PC-3 (cell line): Measurements from ENCODE around the gene UQCRC2. TPM values are rescaled to one million over a fixed set of nuclear protein-coding genes. Genes with fewer than 3 reads are reported as not detected.

ENCODE experiments used
- ATAC-seq: fragments of 200-7000 bp; cut with Tn5 transposase; 2 replicates; pipeline ENCODE4 v1.9.1; 2020; ENCODE audit warnings: mild to moderate bottlenecking, moderate library complexity
- BruUV-seq: library from RNA; stranded (reverse); fragments of 400-500 nt; replicated peaks from 2 replicates; lab custom pipeline; 2021; lab: Mats Ljungman, UMichigan
- CTCF ChIA-PET: fragments of 300-600 bp; sonication (Branson Sonifier 250); formaldehyde crosslinking; loops from one replicate; lab custom pipeline; 2022; ENCODE audit warnings: antibody characterized with exemption; lab: Charles Lee
- POLR2A ChIA-PET: fragments of 300-600 bp; sonication (Branson Sonifier 250); formaldehyde crosslinking; loops from one replicate; lab custom pipeline; 2022; ENCODE audit warnings: antibody characterized with exemption; ENCODE audit not compliant: unreplicated experiment; lab: Charles Lee
- DNase-seq: peaks from one replicate; pipeline ENCODE4 v3.0.0-alpha.2; 2015
- H2AFZ ChIP-seq: fragments of 300-600 bp; sonication (generic); 2 replicates; pipeline ENCODE4 v1.6.0; 2016; ENCODE audit warnings: antibody characterized with exemption, low read length
- H3F3A ChIP-seq: fragments of 300-600 bp; sonication (generic); one replicate; pipeline ENCODE4 v1.6.0; 2017; ENCODE audit warnings: antibody characterized with exemption, low read length, control low read depth, mild to moderate bottlenecking; ENCODE audit not compliant: unreplicated experiment
- H3K27ac ChIP-seq: fragments of 300-600 bp; sonication (generic); 2 replicates; pipeline ENCODE4 v1.5.1; 2016; ENCODE audit warnings: mild to moderate bottlenecking, low read length
- H3K27me3 ChIP-seq: fragments of 300-600 bp; sonication (generic); 2 replicates; pipeline ENCODE4 v1.6.1; 2016; ENCODE audit warnings: low read length, mixed read lengths
- H3K36me3 ChIP-seq: fragments of 300-600 bp; sonication (generic); 2 replicates; pipeline ENCODE4 v1.6.1; 2016; ENCODE audit warnings: low read depth, mixed run types, low read length, mixed read lengths
- H3K4me1 ChIP-seq: fragments of 300-600 bp; sonication (generic); 2 replicates; pipeline ENCODE4 v1.5.1; 2016; ENCODE audit warnings: low read length; ENCODE audit not compliant: insufficient read depth
- H3K4me2 ChIP-seq: fragments of 300-600 bp; sonication (generic); 2 replicates; pipeline ENCODE4 v1.6.0; 2016; ENCODE audit warnings: low read length
- H3K4me3 ChIP-seq: fragments of 300-600 bp; sonication (generic); 2 replicates; pipeline ENCODE4 v1.5.1; 2016; ENCODE audit warnings: mild to moderate bottlenecking, low read length, mixed read lengths
- H3K79me2 ChIP-seq: fragments of 300-600 bp; sonication (generic); 2 replicates; pipeline ENCODE4 v1.6.1; 2017; ENCODE audit warnings: low read length, mixed read lengths
- H3K9ac ChIP-seq: fragments of 300-600 bp; sonication (generic); 2 replicates; pipeline ENCODE4 v1.6.0; 2016; ENCODE audit warnings: mild to moderate bottlenecking, low read length
- H3K9me2 ChIP-seq: fragments of 300-600 bp; sonication (generic); replicated peaks from 2 replicates; pipeline ENCODE4 v1.6.1; 2016; ENCODE audit warnings: mixed run types, low read length, mixed read lengths
- H3K9me3 ChIP-seq: fragments of 300-600 bp; sonication (generic); 2 replicates; pipeline ENCODE4 v1.6.1; 2016; ENCODE audit warnings: low read length, mixed read lengths
- H4K20me1 ChIP-seq: fragments of 300-600 bp; sonication (generic); 2 replicates; pipeline ENCODE4 v1.6.1; 2016; ENCODE audit warnings: low read length, mixed read lengths
- CTCF ChIP-seq: fragments of 300-600 bp; sonication (generic); conservative IDR thresholded peaks from 2 replicates; pipeline ENCODE4 v1.5.1; 2017; ENCODE audit warnings: antibody characterized with exemption, low read depth, mild to moderate bottlenecking, low read length
- EZH2 ChIP-seq: fragments of 300-600 bp; sonication (generic); IDR thresholded peaks from one replicate; pipeline ENCODE4 v1.6.1; 2017; ENCODE audit warnings: antibody characterized with exemption, mild to moderate bottlenecking, low read length; ENCODE audit not compliant: unreplicated experiment
- EZH2phosphoT487 ChIP-seq: fragments of 300-600 bp; sonication (generic); IDR thresholded peaks from 2 replicates; pipeline ENCODE4 v1.6.1; 2018; ENCODE audit warnings: mild to moderate bottlenecking, antibody characterized with exemption, low read length, borderline replicate concordance
- intact Hi-C: fragments of 100-400 bp; cut with micrococcal nuclease; formaldehyde crosslinking; loops from 2 replicates; pipeline ENCODE4 v1.9.0; 2023
- total RNA-seq: library from RNA; depleted of rRNA; stranded (reverse); fragments of >200 nt; gene quantifications from 2 replicates; pipeline ENCODE4 v1.2.3, GENCODE V29; 2014

Gene UQCRC2
- total RNA-seq, 1 experiment from 2014 or later: 116 TPM

- Histone ChIP-seq H2AFZ (no peak overlapping the region), H3K4me3 (peak overlapping the region; percentile 95), H3K36me3 (no peaks in the 10 kb centered on the region; the same call in 1 of the 2 replicates), H3K4me1 (peaks cover 38% of the 10 kb centered on the region), H4K20me1 (peaks cover 14% of the 10 kb centered on the region; the same call in 1 of the 2 replicates), H3K4me2 (peak overlapping the region; percentile 89), H3K9me3 (no peaks in the 10 kb centered on the region), H3K9me2 (no peaks in the 10 kb centered on the region), H3K27ac (peak overlapping the region; percentile 46), H3F3A (no peaks in the 10 kb centered on the region), H3K9ac (peak overlapping the region; percentile 94), H3K27me3 (no peaks in the 10 kb centered on the region), H3K79me2 (peaks cover 73% of the 10 kb centered on the region)
- no TSS peak for BruUV-seq
- TF ChIP-seq EZH2phosphoT487 (no peak), EZH2 (no peak), CTCF (no peak)
- intact Hi-C loops: loop anchor here (2.0 kb wide), 1 partner anchor 18 kb away; no protein-coding TSS in a partner anchor
- ChIA-PET POLR2A (interaction anchor here (0.6 to 1.1 kb wide), 6 partner anchors 17 to 378 kb away, joined by 3 to 28 read pairs (median 8); no protein-coding TSS in a partner anchor), CTCF (interaction anchor here (0.6 to 0.8 kb wide), 3 partner anchors 10 to 1130 kb away, joined by 3 read pairs; no protein-coding TSS in a partner anchor)
- peak; percentile 5; the same call in 1 of the 2 replicates for ATAC-seq
- no peak for DNase-seq
Observed at GRCh38 chr16:22008215-22009059, 55.3 kb downstream of the UQCRC2 start.

GRCh38 chr16:22010902-22011301 lies 57.7 kb downstream of the UQCRC2 start:
- peaks cover 55% of the 10 kb centered on the region for H3K4me1 ChIP-seq
- intact Hi-C loops: no loop called here
- DNase-seq (no peak), ATAC-seq (no peak)
- H3K4me3 ChIP-seq: peak overlapping the region; percentile 27; the same call in 1 of the 2 replicates
- TF ChIP-seq EZH2phosphoT487 (no peak), EZH2 (no peak), CTCF (no peak)
- H3K9ac ChIP-seq: no peak overlapping the region
- H2AFZ ChIP-seq: no peak overlapping the region
- BruUV-seq: no TSS peak
- POLR2A ChIA-PET: no interaction called here
- H3K27ac ChIP-seq: no peak overlapping the region
- CTCF ChIA-PET: no interaction called here
- H3K9me2 ChIP-seq: no peaks in the 10 kb centered on the region
- no peaks in the 10 kb centered on the region; the same call in 1 of the 2 replicates for H3K36me3 ChIP-seq
- H3F3A ChIP-seq: no peaks in the 10 kb centered on the region
- peaks cover 97% of the 10 kb centered on the region for H3K79me2 ChIP-seq
- H3K27me3 ChIP-seq: no peaks in the 10 kb centered on the region
- H4K20me1 ChIP-seq: peaks cover 14% of the 10 kb centered on the region; the same call in 1 of the 2 replicates
- H3K9me3 ChIP-seq: no peaks in the 10 kb centered on the region
- peak overlapping the region; percentile 35 for H3K4me2 ChIP-seq
